ENCODE results near the gene ACER3. TPM values are rescaled to one million over a fixed set of nuclear protein-coding genes. Genes with fewer than 3 reads are reported as not detected.

Gene ACER3
- total and polyA plus RNA-seq, 2 donors (not counting 1 experiment from before 2014, with no cell fraction given) = 3.3 to 12.9 TPM

DNA sequence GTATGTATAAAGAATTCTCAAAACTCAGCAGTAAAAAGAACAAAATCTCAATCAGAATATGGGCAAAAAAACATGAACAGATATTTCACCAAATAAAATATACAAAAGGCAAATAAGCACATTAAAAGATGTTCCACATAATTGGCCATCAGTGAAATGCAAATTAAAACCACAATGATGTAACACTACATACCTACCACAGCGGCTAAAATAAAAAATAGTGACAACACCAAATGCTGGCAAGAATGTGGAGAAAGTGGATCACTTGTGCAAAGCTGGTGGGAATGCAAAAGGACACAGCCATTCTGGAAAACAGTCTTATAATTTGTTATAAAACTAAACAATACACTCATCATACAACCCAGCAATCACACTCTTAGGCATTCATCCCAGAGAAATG is 38.3 kb upstream of the ACER3 start:
- H3K27me3 ChIP-seq (replicated peaks in 1 of 4; ENCODE audit: control extremely low read depth in 1 of 4, control insufficient read depth in 3 of 4, insufficient read depth in 4 of 4, low read length in 3 of 4) = peaks cover 0 to 4% (median 0%) of the 10 kb centered on the region in 4 experiments
- no peaks in the 10 kb centered on the region for H3K79me2 ChIP-seq (ENCODE audit: control insufficient read depth, insufficient read depth, low read length)
- no CpG with 5 or more reads among the region's 1 CpG for whole genome bisulfite sequencing (ENCODE audit: insufficient coverage)
- no peak overlapping the region for H2AFZ ChIP-seq (ENCODE audit: insufficient read depth, low read depth, low read length, poor library complexity, severe bottlenecking)
- H3K4me1 ChIP-seq (ENCODE audit: control insufficient read depth in 2 of 2, insufficient read depth in 2 of 2, low read length in 2 of 2) = peaks cover 0 to 6% of the 10 kb centered on the region in 2 donors
- H3K9ac ChIP-seq (ENCODE audit: low read length) = no peak overlapping the region
- H3K27ac ChIP-seq (ENCODE audit: low read length in 2 of 2) = no peak overlapping the region
- ChIA-PET CTCF (interaction anchor here (1.2 kb wide), 1 partner anchor 96 kb away, joined by 3 read pairs; no protein-coding TSS in a partner anchor), POLR2A (no interaction called here)
- DNase-seq = no peak
- H3K36me3 ChIP-seq (replicated peaks in 1 of 2; ENCODE audit: control extremely low read depth in 1 of 2, control insufficient read depth in 1 of 2, extremely low read depth in 1 of 2, insufficient read depth in 2 of 2, low read length in 1 of 2) = no peaks in the 10 kb centered on the region
- ATAC-seq (ENCODE audit: low read depth) = no peak
- Mint-ChIP-seq H3K4me3 (no peak overlapping the region), H3K4me1 (peaks cover 6% of the 10 kb centered on the region), H3K27me3 (peaks cover 5% of the 10 kb centered on the region), H3K27ac (no peak overlapping the region), H3K9me3 (ENCODE audit: insufficient read depth) (no peaks in the 10 kb centered on the region)
- intact Hi-C loops (cut with micrococcal nuclease) = no loop called here
- H3K4me3 ChIP-seq (ENCODE audit: control extremely low read depth in 1 of 5, extremely low read depth in 1 of 5, insufficient read depth in 1 of 5, low read depth in 2 of 5, low read length in 4 of 5) = no peak overlapping the region
- H3K4me2 ChIP-seq (replicated peaks; ENCODE audit: low read depth, low read length, poor library complexity, severe bottlenecking) = no peak overlapping the region
- peaks cover 0 to 7% (median 0%) of the 10 kb centered on the region in 3 donors for H3K9me3 ChIP-seq (ENCODE audit: control extremely low read depth in 1 of 3, control insufficient read depth in 2 of 3, insufficient read depth in 1 of 3, low read length in 2 of 3)
- H4K20me1 ChIP-seq (ENCODE audit: control insufficient read depth, insufficient read depth, low read length, poor library complexity, severe bottlenecking) = no peaks in the 10 kb centered on the region
- TF ChIP-seq EZH2 (IDR thresholded peaks at IDR 0.05; ENCODE audit: borderline replicate concordance, insufficient read depth, low read depth, low read length, poor library complexity, severe bottlenecking) = no peak
- TF ChIP-seq, protein P1, sequence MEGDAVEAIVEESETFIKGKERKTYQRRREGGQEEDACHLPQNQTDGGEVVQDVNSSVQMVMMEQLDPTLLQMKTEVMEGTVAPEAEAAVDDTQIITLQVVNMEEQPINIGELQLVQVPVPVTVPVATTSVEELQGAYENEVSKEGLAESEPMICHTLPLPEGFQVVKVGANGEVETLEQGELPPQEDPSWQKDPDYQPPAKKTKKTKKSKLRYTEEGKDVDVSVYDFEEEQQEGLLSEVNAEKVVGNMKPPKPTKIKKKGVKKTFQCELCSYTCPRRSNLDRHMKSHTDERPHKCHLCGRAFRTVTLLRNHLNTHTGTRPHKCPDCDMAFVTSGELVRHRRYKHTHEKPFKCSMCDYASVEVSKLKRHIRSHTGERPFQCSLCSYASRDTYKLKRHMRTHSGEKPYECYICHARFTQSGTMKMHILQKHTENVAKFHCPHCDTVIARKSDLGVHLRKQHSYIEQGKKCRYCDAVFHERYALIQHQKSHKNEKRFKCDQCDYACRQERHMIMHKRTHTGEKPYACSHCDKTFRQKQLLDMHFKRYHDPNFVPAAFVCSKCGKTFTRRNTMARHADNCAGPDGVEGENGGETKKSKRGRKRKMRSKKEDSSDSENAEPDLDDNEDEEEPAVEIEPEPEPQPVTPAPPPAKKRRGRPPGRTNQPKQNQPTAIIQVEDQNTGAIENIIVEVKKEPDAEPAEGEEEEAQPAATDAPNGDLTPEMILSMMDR (IDR thresholded peaks at IDR 0.05) = no peak

DNA sequence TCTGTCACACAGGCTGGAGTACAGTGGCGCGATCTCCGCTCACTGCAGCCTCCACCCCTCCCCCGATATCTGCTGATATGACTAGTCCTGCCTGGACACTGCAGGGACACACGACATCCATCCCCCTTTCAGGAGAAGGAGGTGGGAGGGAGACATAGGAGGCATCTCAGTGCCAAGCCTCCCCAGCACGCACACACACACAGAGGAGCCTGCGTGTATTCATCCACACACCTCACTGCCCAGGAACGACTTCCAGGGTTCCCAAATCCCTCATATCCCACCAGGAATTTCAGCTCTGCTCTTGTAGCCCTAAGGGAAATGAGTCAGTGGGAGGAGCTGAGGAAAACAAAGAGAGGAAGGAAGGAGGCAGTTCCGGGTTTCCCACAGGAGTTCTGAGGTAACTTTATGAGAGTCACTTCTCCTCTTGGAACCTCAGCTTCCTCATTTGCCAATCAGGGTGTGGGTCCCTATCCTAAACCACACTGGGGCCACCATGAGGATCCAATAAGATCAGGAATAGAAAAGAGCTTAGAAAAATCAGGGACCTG is 37.2 kb upstream of the ACER3 start:
- Mint-ChIP-seq H3K27me3 (peaks cover 5% of the 10 kb centered on the region), H3K27ac (no peak overlapping the region), H3K4me1 (peaks cover 6% of the 10 kb centered on the region), H3K9me3 (ENCODE audit: insufficient read depth) (no peaks in the 10 kb centered on the region), H3K4me3 (no peak overlapping the region)
- TF ChIP-seq, protein P1 (IDR thresholded peaks at IDR 0.05) = no peak
- no peak for TF ChIP-seq EZH2 (IDR thresholded peaks at IDR 0.05; ENCODE audit: borderline replicate concordance, insufficient read depth, low read depth, low read length, poor library complexity, severe bottlenecking)
- DNase-seq (no peak), ATAC-seq (ENCODE audit: low read depth) (no peak)
- Histone ChIP-seq H3K27ac (ENCODE audit: low read length in 2 of 2) (no peak overlapping the region), H3K4me1 (ENCODE audit: control insufficient read depth in 2 of 2, insufficient read depth in 2 of 2, low read length in 2 of 2) (peaks cover 0 to 6% of the 10 kb centered on the region in 2 donors), H3K9me3 (ENCODE audit: control extremely low read depth in 1 of 3, control insufficient read depth in 2 of 3, insufficient read depth in 1 of 3, low read length in 2 of 3) (peaks cover 0 to 7% (median 0%) of the 10 kb centered on the region in 3 donors), H3K27me3 (replicated peaks in 1 of 4; ENCODE audit: control extremely low read depth in 1 of 4, control insufficient read depth in 3 of 4, insufficient read depth in 4 of 4, low read length in 3 of 4) (peaks cover 0 to 4% (median 0%) of the 10 kb centered on the region in 4 experiments), H3K9ac (ENCODE audit: low read length) (no peak overlapping the region), H4K20me1 (ENCODE audit: control insufficient read depth, insufficient read depth, low read length, poor library complexity, severe bottlenecking) (no peaks in the 10 kb centered on the region), H3K4me3 (ENCODE audit: control extremely low read depth in 1 of 5, extremely low read depth in 1 of 5, insufficient read depth in 1 of 5, low read depth in 2 of 5, low read length in 4 of 5) (no peak overlapping the region), H2AFZ (ENCODE audit: insufficient read depth, low read depth, low read length, poor library complexity, severe bottlenecking) (no peak overlapping the region), H3K4me2 (replicated peaks; ENCODE audit: low read depth, low read length, poor library complexity, severe bottlenecking) (no peak overlapping the region), H3K79me2 (ENCODE audit: control insufficient read depth, insufficient read depth, low read length) (no peaks in the 10 kb centered on the region), H3K36me3 (replicated peaks in 1 of 2; ENCODE audit: control extremely low read depth in 1 of 2, control insufficient read depth in 1 of 2, extremely low read depth in 1 of 2, insufficient read depth in 2 of 2, low read length in 1 of 2) (no peaks in the 10 kb centered on the region)
- intact Hi-C loops (cut with micrococcal nuclease) = no loop called here
- WGBS (ENCODE audit: insufficient coverage) = no CpG with 5 or more reads among the region's 9 CpGs
- ChIA-PET CTCF (interaction anchor here (1.0 to 1.3 kb wide), 2 partner anchors 96 to 101 kb away, joined by 3 read pairs; no protein-coding TSS in a partner anchor), POLR2A (no interaction called here)
